H1 (cell line): Measurements from ENCODE around the gene UMAD1. TPM values are rescaled to one million over a fixed set of nuclear protein-coding genes. Genes with fewer than 3 reads are reported as not detected.

Experiments
- CTCF ChIA-PET: fragments of 300-600 bp; sonication (Branson Sonifier 250); formaldehyde crosslinking; loops from one replicate; lab custom pipeline; 2021; ENCODE audit not compliant: partially characterized antibody; lab: Charles Lee
- POLR2A ChIA-PET: fragments of 300-600 bp; sonication (Branson Sonifier 250); formaldehyde crosslinking; loops from one replicate; lab custom pipeline; 2021; ENCODE audit warnings: inconsistent platforms; ENCODE audit not compliant: partially characterized antibody; lab: Charles Lee
- DNase-seq, 2 experiments: peaks; one replicate each; pipeline versions ENCODE4 v3.0.0 to v3.0.0-alpha.2; 2010 to 2022; ENCODE audit warnings: low spot score in 2 of 2, low read depth in 1 of 2, mixed read lengths in 1 of 2
- FAIRE-seq: peaks from 2 replicates; lab custom pipeline; 2011; peaks lifted over from hg19 to GRCh38; lab: Jason Lieb, UNC
- H2AFZ ChIP-seq: 2 replicates; pipeline ENCODE4 v1.8.1; 2012; ENCODE audit warnings: low read length, inconsistent platforms
- H2AK5ac ChIP-seq: 2 replicates; pipeline ENCODE4 v1.6.1; 2013; ENCODE audit warnings: low read depth, low read length
- H2BK120ac ChIP-seq: replicated peaks from 2 replicates; pipeline ENCODE3; 2013; ENCODE audit warnings: low read depth, low read length, inconsistent platforms
- H2BK12ac ChIP-seq: 2 replicates; pipeline ENCODE4 v1.6.1; 2013; ENCODE audit warnings: low read depth, low read length
- H2BK15ac ChIP-seq: 2 replicates; pipeline ENCODE4 v1.6.1; 2013; ENCODE audit warnings: low read length
- H2BK20ac ChIP-seq: 2 replicates; pipeline ENCODE4 v1.6.1; 2013; ENCODE audit warnings: low read length
- H2BK5ac ChIP-seq: 2 replicates; pipeline ENCODE4 v1.6.1; 2013; ENCODE audit warnings: low read depth, low read length
- H3K14ac ChIP-seq: 2 replicates; pipeline ENCODE4 v1.6.1; 2013; ENCODE audit warnings: inconsistent platforms; ENCODE audit not compliant: insufficient read length
- H3K18ac ChIP-seq: 2 replicates; pipeline ENCODE4 v1.6.1; 2013; ENCODE audit warnings: low read length; ENCODE audit errors: extremely low read depth
- H3K23ac ChIP-seq: 2 replicates; pipeline ENCODE4 v1.6.1; 2013; ENCODE audit warnings: inconsistent platforms; ENCODE audit not compliant: insufficient read length
- H3K23me2 ChIP-seq: 2 replicates; pipeline ENCODE4 v1.6.1; 2013; ENCODE audit warnings: low read depth, low read length
- H3K27ac ChIP-seq: 2 replicates; pipeline ENCODE4 v1.6.1; 2011; ENCODE audit warnings: low read depth, low read length, inconsistent platforms
- H3K27me3 ChIP-seq, 4 experiments: replicated peaks in 1 of 4; 1 replicate in 1 of 4; 2 replicates in 3 of 4; pipeline versions ENCODE4 v1.6.1 to v1.8.1; 2011 to 2013; ENCODE audit warnings: low read length in 3 of 4, mild to moderate bottlenecking in 3 of 4, inconsistent platforms in 2 of 4, mixed read lengths in 2 of 4, moderate library complexity in 1 of 4; ENCODE audit not compliant: control insufficient read depth in 3 of 4, insufficient read depth in 3 of 4; ENCODE audit errors: extremely low read depth in 1 of 4
- H3K36me3 ChIP-seq, 4 experiments: 2 replicates each; pipeline versions ENCODE4 v1.6.1 to v1.8.1; 2011 to 2013; ENCODE audit warnings: mild to moderate bottlenecking in 4 of 4, low read length in 3 of 4, moderate library complexity in 2 of 4, control low read depth in 1 of 4, inconsistent platforms in 1 of 4; ENCODE audit not compliant: insufficient read depth in 4 of 4, control insufficient read depth in 2 of 4
- H3K4ac ChIP-seq: replicated peaks from 2 replicates; pipeline ENCODE3; 2013; ENCODE audit warnings: low read length, low read depth, mixed read lengths, inconsistent platforms; ENCODE audit not compliant: insufficient read length
- H3K4me1 ChIP-seq, 4 experiments: replicated peaks in 1 of 4; 1 replicate in 1 of 4; 2 replicates in 3 of 4; pipeline versions ENCODE4 v1.6.1 to v1.8.1; 2011 to 2013; ENCODE audit warnings: low read length in 3 of 4, inconsistent platforms in 2 of 4, mixed read lengths in 1 of 4; ENCODE audit not compliant: insufficient read depth in 4 of 4, control insufficient read depth in 3 of 4
- H3K4me2 ChIP-seq, 2 experiments: 2 replicates each; pipeline versions ENCODE4 v1.6.1 to v1.8.1; 2011 to 2013; ENCODE audit warnings: low read depth in 2 of 2, low read length in 2 of 2, control low read depth in 1 of 2, inconsistent platforms in 1 of 2, mild to moderate bottlenecking in 1 of 2; ENCODE audit not compliant: insufficient read depth in 1 of 2
- H3K4me3 ChIP-seq, 4 experiments: fragments of 200-600, 300-600 bp in 1 of 4; sonication (generic), shearing (Covaris generic), sonication (Bioruptor Twin) in 1 of 4; 2 replicates each; pipeline versions ENCODE4 v1.5.1 to v1.8.1; 2011 to 2016; ENCODE audit warnings: low read length in 4 of 4, low read depth in 3 of 4, control low read depth in 2 of 4, inconsistent platforms in 2 of 4, mild to moderate bottlenecking in 2 of 4, mixed read lengths in 1 of 4, moderate library complexity in 1 of 4; ENCODE audit not compliant: insufficient read depth in 2 of 4; ENCODE audit errors: extremely low read depth in 1 of 4
- H3K56ac ChIP-seq: replicated peaks from 2 replicates; pipeline ENCODE3; 2013; ENCODE audit warnings: low read depth, mild to moderate bottlenecking, mixed read lengths, low read length, inconsistent platforms; ENCODE audit not compliant: insufficient read length
- H3K79me1 ChIP-seq: 2 replicates; pipeline ENCODE4 v1.6.1; 2013; ENCODE audit warnings: low read depth, low read length, control low read depth
- H3K79me2 ChIP-seq, 2 experiments: 2 replicates each; pipeline versions ENCODE4 v1.6.1 to v1.8.1; 2012 to 2013; ENCODE audit warnings: low read length in 2 of 2, mild to moderate bottlenecking in 2 of 2, inconsistent platforms in 1 of 2; ENCODE audit not compliant: insufficient read depth in 2 of 2, control insufficient read depth in 1 of 2
- H3K9ac ChIP-seq, 4 experiments: replicated peaks in 1 of 4; 1 replicate in 1 of 4; 2 replicates in 3 of 4; pipeline versions ENCODE4 v1.6.1 to v1.8.1; 2011 to 2013; ENCODE audit warnings: low read depth in 3 of 4, low read length in 3 of 4, control low read depth in 2 of 4, mild to moderate bottlenecking in 2 of 4, moderate library complexity in 2 of 4, inconsistent platforms in 1 of 4; ENCODE audit errors: extremely low read depth in 1 of 4
- H3K9me3 ChIP-seq, 2 experiments: 2 replicates each; pipeline versions ENCODE4 v1.6.1 to v1.8.1; 2012 to 2013; ENCODE audit warnings: mild to moderate bottlenecking in 2 of 2, moderate library complexity in 2 of 2, control low read depth in 1 of 2, inconsistent platforms in 1 of 2, low read depth in 1 of 2, low read length in 1 of 2, mixed read lengths in 1 of 2; ENCODE audit not compliant: insufficient read depth in 2 of 2
- H4K20me1 ChIP-seq, 2 experiments: replicated peaks in 1 of 2; 2 replicates each; pipeline versions ENCODE3 to v1.8.1; 2011 to 2013; ENCODE audit warnings: inconsistent platforms in 2 of 2, low read length in 2 of 2, mild to moderate bottlenecking in 1 of 2; ENCODE audit not compliant: insufficient read depth in 2 of 2, control insufficient read depth in 1 of 2
- H4K5ac ChIP-seq: 2 replicates; pipeline ENCODE4 v1.6.1; 2013; ENCODE audit warnings: low read length, low read depth, mixed read lengths, inconsistent platforms; ENCODE audit not compliant: insufficient read length
- H4K8ac ChIP-seq: 2 replicates; pipeline ENCODE4 v1.8.0; 2013; ENCODE audit warnings: mild to moderate bottlenecking, moderate library complexity, low read length, inconsistent platforms; ENCODE audit not compliant: insufficient read depth; ENCODE audit errors: extremely low read depth
- H4K91ac ChIP-seq: replicated peaks from 2 replicates; pipeline ENCODE3; 2013; ENCODE audit warnings: low read length, mixed read lengths, inconsistent platforms; ENCODE audit not compliant: insufficient read length
- ATF3 ChIP-seq: IDR thresholded peaks from 2 replicates; pipeline ENCODE4 v1.6.1; 2011; ENCODE audit warnings: low read depth, mild to moderate bottlenecking, low read length; ENCODE audit not compliant: insufficient read depth
- BRCA1 ChIP-seq: IDR thresholded peaks from 2 replicates; pipeline ENCODE4 v1.6.1; 2012; ENCODE audit warnings: low read depth, low read length, improper control_type of control experiment
- RFX5 ChIP-seq: IDR thresholded peaks from 2 replicates; pipeline ENCODE4 v1.6.1; 2011; ENCODE audit warnings: low read depth, low read length, improper control_type of control experiment, borderline replicate concordance
- SAP30 ChIP-seq: fragments of 300-600 bp; sonication (generic); IDR thresholded peaks from 2 replicates; pipeline ENCODE4 v1.7.1; 2012; ENCODE audit warnings: low read length, moderate library complexity, mild to moderate bottlenecking, inconsistent platforms; ENCODE audit not compliant: insufficient read depth, insufficient replicate concordance
- SIX5 ChIP-seq: IDR thresholded peaks from 2 replicates; pipeline ENCODE4 v1.6.1; 2011; ENCODE audit warnings: mild to moderate bottlenecking, low read depth, low read length
- SRF ChIP-seq: IDR thresholded peaks from 2 replicates; pipeline ENCODE4 v1.6.1; 2011; ENCODE audit warnings: mild to moderate bottlenecking, low read depth, low read length, moderate library complexity
- TEAD4 ChIP-seq: IDR thresholded peaks from 2 replicates; pipeline ENCODE4 v1.6.1; 2012; ENCODE audit warnings: low read depth, low read length, inconsistent platforms, mixed read lengths
- WGBS, 2 experiments: shearing (Covaris generic) in 1 of 2; methylation state at CpG; one replicate each; pipeline versions ENCODE4 v1.1.6 to v1.1.7; 2013 to 2015; ENCODE audit warnings: low lambda C conversion rate in 2 of 2, mixed read lengths in 2 of 2, inconsistent platforms in 1 of 2, low coverage in 1 of 2, missing lambda C conversion rate in 1 of 2; ENCODE audit not compliant: insufficient replicate concordance in 2 of 2, insufficient coverage in 1 of 2, insufficient read length in 1 of 2; ENCODE audit errors: extremely low coverage in 1 of 2, missing lambda C conversion rate in 1 of 2; 5-methylcytosine and 5-hydroxymethylcytosine counted together
- polyA plus RNA-seq, 7 experiments: library from polyadenylated mRNA; depleted of rRNA in 3 of 7; stranded (reverse) in 5 of 7; unstranded in 2 of 7; fragments of >200 nt in 5 of 7; fragments of 200-250 nt in 2 of 7; gene quantifications; 1 replicate in 5 of 7; 2 replicates in 1 of 7; 4 replicates in 1 of 7; pipeline versions ENCODE4 v1.2.1 to v1.2.3, GENCODE V29; 2011 to 2013; ENCODE audit warnings: missing spikeins in 2 of 7, mixed read lengths in 2 of 7
- total RNA-seq: library from RNA; stranded (reverse); fragmentation: NEBNext Ultra II Directional; extraction: Animal tissue kit (Norgen Biotek cat#: 25700); gene quantifications from 2 replicates; pipeline ENCODE4 v1.2.1, GENCODE V29; 2021

UMAD1 gene
- total and polyA plus RNA-seq, 2 of the 8 experiments (the other 6 are each of a cell fraction or from before 2014, with no cell fraction given): 10.4 to 12.3 TPM

GRCh38 chr7:7923818-7924217 lies 283.3 kb downstream of the UMAD1 start:
- Histone ChIP-seq H3K4me2 (no peak overlapping the region), H3K27ac (no peak overlapping the region), H2BK5ac (no peak overlapping the region), H4K20me1 (no peaks in the 10 kb centered on the region), H2AK5ac (no peak overlapping the region), H3K79me2 (no peaks in the 10 kb centered on the region), H3K4me3 (no peak overlapping the region), H4K5ac (no peak overlapping the region), H3K9me3 (no peaks in the 10 kb centered on the region; a peak in 1 of 4 replicates), H2AFZ (peak overlapping the region; percentile 12; the same call in 1 of the 2 replicates), H3K14ac (no peak overlapping the region), H4K91ac (no peak overlapping the region), H2BK15ac (no peak overlapping the region), H3K27me3 (no peaks in the 10 kb centered on the region), H2BK20ac (no peak overlapping the region), H3K4ac (no peak overlapping the region), H3K18ac (no peak overlapping the region), H3K23ac (no peak overlapping the region), H3K36me3 (no peaks in the 10 kb centered on the region), H3K23me2 (no peaks in the 10 kb centered on the region; the same call in 1 of the 2 replicates), H4K8ac (no peak overlapping the region), H3K56ac (no peak overlapping the region), H2BK120ac (no peak overlapping the region), H3K79me1 (no peaks in the 10 kb centered on the region; the same call in 1 of the 2 replicates), H3K4me1 (peaks cover 0 to 19% (median 2%) of the 10 kb centered on the region in 4 experiments; a peak in 3 of 7 replicates), H3K9ac (no peak overlapping the region), H2BK12ac (no peak overlapping the region)
- FAIRE-seq (no peak), DNase-seq (no peak)
- TF ChIP-seq SRF (no peak), BRCA1 (no peak), RFX5 (no peak), SIX5 (no peak), TEAD4 (no peak), ATF3 (no peak), SAP30 (no peak)
- POLR2A ChIA-PET: no interaction called here
- CTCF ChIA-PET: no interaction called here
- WGBS, 2 experiments: 76% methylated on average over 1 of the region's 1 CpG; no CpG with 5 or more reads in 1 of the 2 experiments
